ENCODE measurements around the gene CYTH1.
"Not testable (repeated sequence)": the region's sequence is repeated elsewhere in the genome, so short reads cannot be mapped to it uniquely, and the experiment has no call there.

CYTH1 gene

DNA sequence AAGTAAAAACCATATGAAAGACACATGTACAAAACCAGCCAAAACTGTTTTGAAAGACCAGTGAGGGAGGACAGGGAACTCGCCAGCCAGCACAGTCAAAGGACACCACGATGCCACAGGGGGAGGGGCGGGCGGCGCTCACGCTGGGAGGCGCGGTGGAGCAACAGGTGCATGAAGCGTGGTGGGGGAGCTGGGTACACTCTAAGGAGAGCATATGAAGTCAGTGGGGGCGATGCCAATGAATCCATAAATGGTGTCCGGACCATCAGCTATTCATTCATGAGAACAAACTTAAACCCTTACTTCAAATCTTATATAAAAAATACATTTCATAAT lies 103.9 kb downstream of the CYTH1 start:
- Mint-ChIP-seq H3K36me3 (peaks cover 100% of the 10 kb centered on the region), H3K9me3 (no peaks in the 10 kb centered on the region), H3K4me3 (no peak overlapping the region), H3K4me1 (peaks cover 12% of the 10 kb centered on the region), H3K27ac (no peak overlapping the region)
- ATAC-seq (no peak), DNase-seq (ENCODE audit: low spot score in 2 of 2) (no peak)

DNA sequence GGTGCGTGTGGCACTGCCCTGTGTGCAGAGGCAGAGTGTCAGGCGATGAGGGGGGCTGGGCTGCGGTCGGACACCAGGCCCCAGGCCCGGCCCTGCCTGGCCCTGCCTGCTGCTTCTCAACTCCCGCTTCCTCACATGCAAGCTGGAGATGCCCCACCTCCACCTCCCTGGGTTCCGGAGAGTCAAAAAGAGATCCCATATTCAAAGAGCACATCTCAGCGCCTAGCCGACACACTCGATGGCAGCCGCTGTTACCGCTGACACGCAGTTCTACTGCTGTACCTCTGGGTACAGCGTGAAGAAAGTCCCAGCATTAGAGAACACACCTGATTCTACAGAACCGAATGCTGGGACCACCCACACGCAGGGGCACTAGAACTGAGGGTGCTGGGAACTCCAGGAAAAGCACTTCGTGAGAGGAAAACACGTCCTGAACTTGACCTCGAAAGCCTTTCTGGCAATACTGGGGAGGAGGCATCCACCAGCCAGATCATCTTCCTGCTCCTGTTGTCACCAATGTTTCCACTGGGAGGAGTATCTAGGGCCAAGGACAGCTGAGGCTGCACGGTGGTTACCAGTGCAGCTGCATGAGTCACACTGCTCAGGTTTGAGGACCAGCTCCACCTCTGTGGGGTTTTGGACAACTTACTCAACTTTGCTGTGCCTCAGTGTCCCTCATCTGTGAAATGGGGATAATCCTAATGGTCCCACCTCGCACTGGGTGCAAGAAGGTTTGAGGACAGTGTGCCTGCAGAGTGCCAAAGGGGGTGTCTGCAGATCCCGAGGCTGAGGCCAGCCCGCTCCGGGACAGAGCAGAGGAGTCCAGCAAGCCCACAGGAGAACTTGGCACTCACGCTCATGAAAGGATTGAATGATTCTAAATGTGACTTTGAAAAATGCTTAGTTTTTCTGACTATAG lies 104.5 kb downstream of the CYTH1 start:
- H3K9me3 Mint-ChIP-seq, result no peaks in the 10 kb centered on the region
- peaks cover 12% of the 10 kb centered on the region for H3K4me1 Mint-ChIP-seq
- no peak overlapping the region for H3K4me3 Mint-ChIP-seq
- peak; percentile 54 for ATAC-seq
- H3K36me3 Mint-ChIP-seq, result peaks cover 100% of the 10 kb centered on the region
- no peak for DNase-seq (ENCODE audit: low spot score in 2 of 2)
- peak overlapping the region; percentile 17 for H3K27ac Mint-ChIP-seq

DNA sequence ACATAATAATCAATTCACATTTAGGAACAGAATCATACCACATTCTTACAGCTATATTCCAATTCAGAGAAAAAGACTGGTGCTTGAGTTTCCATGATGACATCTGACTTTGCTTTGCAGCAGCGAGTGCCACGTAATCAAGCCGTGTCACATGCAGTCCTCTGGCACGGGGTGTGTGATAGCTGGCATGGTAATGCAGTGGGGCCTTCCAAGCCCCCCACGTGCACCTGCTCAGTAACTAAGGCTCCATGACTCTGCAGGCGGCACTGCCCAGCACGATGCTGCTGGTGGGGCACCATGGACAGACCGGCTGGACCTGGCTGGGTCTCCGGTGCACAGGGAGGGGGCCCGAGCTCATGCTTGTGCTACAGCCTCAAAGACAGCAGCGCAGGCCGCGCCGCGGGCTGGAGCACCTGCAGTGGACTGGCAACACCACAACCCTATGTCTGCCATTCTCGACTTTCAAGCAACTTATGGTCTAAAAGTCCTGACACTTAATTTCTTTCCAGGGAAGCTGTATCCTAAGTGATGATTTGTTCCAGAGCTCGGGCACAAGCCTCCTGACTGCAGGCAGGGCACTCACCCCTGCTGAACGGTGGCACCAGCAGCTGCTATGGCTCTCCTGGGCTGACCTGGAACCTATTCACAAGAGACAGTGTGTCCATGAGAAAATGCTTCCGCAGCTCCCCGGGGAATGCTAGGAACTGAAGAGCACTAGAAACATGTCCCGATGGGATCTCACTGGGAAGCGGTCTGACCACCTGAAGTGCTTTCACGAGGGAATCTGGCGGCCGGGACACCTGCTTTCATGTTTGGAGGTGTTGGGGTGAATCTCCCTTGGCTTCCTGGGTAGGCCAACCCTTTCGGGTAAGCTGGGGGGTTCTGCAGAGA lies 105.4 kb downstream of the CYTH1 start:
- peaks cover 96% of the 10 kb centered on the region for H3K36me3 Mint-ChIP-seq
- no peak for DNase-seq (ENCODE audit: low spot score in 2 of 2)

DNA sequence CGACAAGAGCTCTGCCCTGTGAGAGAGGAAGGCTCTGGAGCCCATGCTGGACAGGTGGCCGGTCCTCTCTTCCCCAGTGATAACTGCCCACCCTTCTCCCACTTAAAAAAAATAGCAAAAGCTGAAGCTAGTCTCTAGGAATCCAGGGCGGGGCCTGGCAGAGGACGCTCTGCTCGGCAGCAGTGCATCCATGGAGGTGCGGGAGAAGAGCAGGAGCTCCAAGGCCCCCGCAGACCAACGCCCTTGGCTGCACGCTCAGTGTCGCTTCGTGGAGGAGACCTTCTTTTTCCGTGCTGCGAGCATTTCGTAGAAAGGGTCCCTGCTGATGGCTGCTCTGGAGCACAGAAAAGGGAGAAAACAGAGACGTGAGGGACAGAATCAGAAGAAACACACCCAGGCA lies 106.2 kb downstream of the CYTH1 start:
- ATAC-seq (no peak), DNase-seq (ENCODE audit: low spot score in 2 of 2) (no peak)
- H3K4me3 Mint-ChIP-seq, result no peak overlapping the region
- H3K27ac Mint-ChIP-seq, result peak overlapping the region; percentile 80
- H3K36me3 Mint-ChIP-seq, result peaks cover 96% of the 10 kb centered on the region
- H3K9me3 Mint-ChIP-seq, result no peaks in the 10 kb centered on the region
- H3K4me1 Mint-ChIP-seq, result peaks cover 11% of the 10 kb centered on the region

More for the DNA sequence above, 105.4 kb downstream of the CYTH1 start:
- H3K9me3 Mint-ChIP-seq, result no peaks in the 10 kb centered on the region
- H3K4me3 Mint-ChIP-seq, result no peak overlapping the region
- ATAC-seq, result no peak
- H3K27ac Mint-ChIP-seq, result peak overlapping the region; percentile 80
- peaks cover 5% of the 10 kb centered on the region for H3K4me1 Mint-ChIP-seq

DNA sequence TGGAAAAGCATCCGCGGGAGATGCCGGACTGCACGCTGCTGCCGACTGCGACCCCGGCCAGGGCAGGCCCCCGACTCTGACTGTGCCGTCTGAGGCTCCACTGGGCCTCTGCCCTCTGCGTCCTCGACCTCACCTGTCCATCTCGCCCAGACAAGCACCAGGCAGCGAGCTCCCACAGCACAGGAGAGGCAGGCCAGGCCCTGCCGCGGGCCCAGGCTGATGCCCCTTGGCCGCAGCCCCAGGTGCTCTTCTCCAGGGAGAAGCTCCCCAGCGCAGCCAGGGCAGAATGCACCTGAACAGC lies 106.8 kb downstream of the CYTH1 start:
- ATAC-seq (no peak), DNase-seq (ENCODE audit: low spot score in 2 of 2) (no peak)
- Mint-ChIP-seq H3K4me3 (no peak overlapping the region), H3K36me3 (peaks cover 96% of the 10 kb centered on the region), H3K27ac (peak overlapping the region; percentile 80), H3K9me3 (no peaks in the 10 kb centered on the region), H3K4me1 (peaks cover 14% of the 10 kb centered on the region)

DNA sequence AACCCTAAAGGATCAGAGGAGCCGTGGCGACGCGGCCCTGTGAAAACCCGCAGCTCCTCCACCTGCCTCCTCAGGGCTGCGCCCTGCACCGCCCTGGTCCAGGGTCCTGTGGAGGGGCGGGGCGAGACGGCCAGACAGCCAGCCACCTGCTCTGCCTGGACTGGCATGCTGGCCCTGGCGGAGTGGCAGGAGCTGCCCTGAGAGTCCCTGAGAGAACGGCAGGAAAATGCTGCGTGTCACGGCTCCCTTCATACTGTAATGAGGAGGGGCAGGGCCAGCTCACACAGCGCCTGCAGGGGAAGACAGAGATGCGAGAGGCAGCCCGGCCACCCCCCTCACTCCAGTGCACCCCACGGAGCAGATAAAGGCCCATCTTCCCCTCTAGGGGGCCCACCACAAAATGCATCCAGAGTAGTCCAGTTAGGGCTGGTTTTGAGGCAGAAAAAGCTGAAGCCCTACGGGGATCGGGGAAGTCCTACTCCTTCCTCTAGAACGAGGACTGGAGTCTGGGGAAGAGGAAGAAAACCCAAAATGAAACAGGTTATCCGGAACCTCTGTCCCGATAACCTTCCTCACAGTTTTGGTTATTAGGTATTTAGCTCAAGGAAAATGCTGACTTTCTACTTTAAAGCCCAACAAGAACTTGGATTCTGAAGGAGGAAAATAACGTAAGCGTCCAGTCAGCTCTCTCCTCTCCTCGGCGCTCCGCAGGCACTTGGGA lies 107.3 kb downstream of the CYTH1 start:
- H3K36me3 Mint-ChIP-seq, result peaks cover 96% of the 10 kb centered on the region
- no peaks in the 10 kb centered on the region for H3K9me3 Mint-ChIP-seq
- no peak for DNase-seq (ENCODE audit: low spot score in 2 of 2)
- peak overlapping the region; percentile 80 for H3K27ac Mint-ChIP-seq
- no peak for ATAC-seq
- peaks cover 16% of the 10 kb centered on the region for H3K4me1 Mint-ChIP-seq
- no peak overlapping the region for H3K4me3 Mint-ChIP-seq

DNA sequence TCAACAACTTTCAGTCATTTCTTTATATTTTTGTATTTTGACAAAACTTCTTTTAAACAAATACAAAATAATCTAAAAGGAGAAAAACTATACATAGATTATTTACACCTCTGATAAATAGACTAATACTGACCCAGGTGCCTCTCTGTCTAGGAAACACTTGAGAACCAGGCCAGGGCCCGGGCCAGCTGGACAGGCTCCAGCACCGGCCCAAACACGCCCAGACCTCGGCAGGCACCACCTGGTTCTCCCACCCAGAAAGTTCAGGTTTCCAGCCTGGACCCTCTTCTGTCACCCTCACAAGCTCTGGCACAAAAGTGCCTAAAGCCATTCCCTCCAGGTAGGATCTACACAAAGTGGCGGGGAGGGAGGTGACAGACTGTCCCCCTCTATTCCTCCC lies 107.9 kb downstream of the CYTH1 start:
- no peak for ATAC-seq
- Mint-ChIP-seq H3K4me3 (no peak overlapping the region), H3K27ac (peak overlapping the region; percentile 54), H3K4me1 (peaks cover 20% of the 10 kb centered on the region), H3K9me3 (no peaks in the 10 kb centered on the region), H3K36me3 (peaks cover 96% of the 10 kb centered on the region)
- DNase-seq (ENCODE audit: low spot score in 2 of 2), result no peak

DNA sequence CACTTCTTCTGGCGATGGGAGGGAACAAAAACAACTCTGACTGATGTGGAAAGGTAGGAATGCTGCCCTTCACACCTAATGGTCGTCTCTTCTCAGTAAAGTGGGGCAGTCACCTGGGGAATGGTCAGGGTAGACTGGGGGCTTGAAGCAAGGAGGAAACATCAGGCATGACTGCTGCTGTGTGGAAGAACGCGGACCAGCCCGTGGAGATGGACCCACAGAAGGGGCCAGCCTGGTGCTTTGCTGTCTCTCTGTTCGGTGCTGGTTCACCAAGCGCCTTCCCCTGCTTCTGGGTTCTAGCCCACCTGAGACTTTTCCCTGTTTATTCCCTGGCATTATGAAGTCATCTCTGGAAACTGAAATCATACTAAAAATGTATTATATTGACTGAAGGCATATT lies 108.7 kb downstream of the CYTH1 start:
- Mint-ChIP-seq H3K9me3 (no peaks in the 10 kb centered on the region), H3K4me3 (no peak overlapping the region), H3K36me3 (peaks cover 96% of the 10 kb centered on the region), H3K4me1 (peaks cover 21% of the 10 kb centered on the region), H3K27ac (peak overlapping the region; percentile 54)
- DNase-seq (ENCODE audit: low spot score in 2 of 2), result no peak
- ATAC-seq, result no peak

DNA sequence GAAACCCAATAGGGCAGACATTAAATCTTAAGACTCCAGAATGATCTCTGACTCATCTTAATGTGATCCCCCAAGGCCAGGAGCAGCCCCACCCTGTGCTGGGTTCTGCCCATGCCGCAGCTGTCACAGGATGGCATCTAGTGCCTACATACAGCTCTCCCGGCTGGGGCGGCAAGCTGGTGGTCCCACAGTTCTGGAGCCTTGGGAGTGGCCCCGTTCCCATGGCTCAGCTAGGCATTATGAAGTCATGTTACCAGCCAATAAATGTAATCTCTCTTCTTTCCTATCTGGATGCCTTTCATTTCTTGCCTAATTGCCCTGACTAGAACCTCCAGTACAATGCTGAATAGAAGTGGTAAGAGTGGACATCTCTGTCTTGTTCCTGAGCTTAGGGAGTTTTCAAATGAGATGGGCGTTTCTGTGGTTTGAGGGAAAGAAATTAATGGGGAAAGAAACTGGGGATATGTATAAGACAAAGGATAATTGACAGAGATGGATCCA lies 109.2 kb downstream of the CYTH1 start:
- DNase-seq (ENCODE audit: low spot score in 2 of 2) (no peak), ATAC-seq (no peak)
- peaks cover 96% of the 10 kb centered on the region for H3K36me3 Mint-ChIP-seq
- H3K4me1 Mint-ChIP-seq, result peaks cover 25% of the 10 kb centered on the region
- no peaks in the 10 kb centered on the region for H3K9me3 Mint-ChIP-seq
- H3K27ac Mint-ChIP-seq, result peak overlapping the region; percentile 92
- no peak overlapping the region for H3K4me3 Mint-ChIP-seq

DNA sequence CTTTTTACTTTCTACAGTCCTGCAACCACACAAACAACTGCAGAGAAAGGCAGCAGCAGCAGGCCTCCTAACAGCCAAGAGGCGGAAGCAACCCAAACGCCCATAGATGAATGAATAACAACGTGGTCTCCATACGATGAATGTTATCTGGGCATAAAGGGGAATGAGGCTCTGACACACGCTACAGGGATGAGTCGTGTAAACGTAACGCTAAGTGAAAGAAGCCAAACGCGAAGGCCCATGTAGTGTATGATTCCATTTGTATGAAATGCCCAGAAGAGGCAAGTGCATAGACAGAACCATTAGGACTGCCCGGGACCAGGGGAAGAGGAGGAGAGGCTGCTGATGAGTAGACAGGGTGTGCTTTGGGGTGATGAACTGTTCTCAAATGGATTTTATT lies 110.1 kb downstream of the CYTH1 start:
- DNase-seq (ENCODE audit: low spot score in 2 of 2), result no peak
- peaks cover 92% of the 10 kb centered on the region for H3K36me3 Mint-ChIP-seq
- H3K9me3 Mint-ChIP-seq, result no peaks in the 10 kb centered on the region
- peaks cover 30% of the 10 kb centered on the region for H3K4me1 Mint-ChIP-seq
- H3K27ac Mint-ChIP-seq, result peak overlapping the region; percentile 92
- no peak for ATAC-seq
- no peak overlapping the region for H3K4me3 Mint-ChIP-seq

DNA sequence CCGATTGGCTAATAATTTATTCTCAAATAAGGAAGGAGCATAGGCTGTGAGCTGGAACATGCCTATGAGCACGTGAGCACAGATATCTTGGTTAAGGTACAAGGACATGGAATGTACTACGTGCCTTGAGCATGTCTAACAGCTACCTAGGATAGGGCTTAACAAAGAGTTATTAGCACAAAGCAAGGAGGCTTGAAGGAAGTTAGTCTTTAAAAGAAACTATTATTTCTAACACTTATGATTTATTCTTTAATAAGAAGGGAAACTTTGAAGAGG lies 110.4 kb downstream of the CYTH1 start:
- H3K27ac Mint-ChIP-seq, result peak overlapping the region; percentile 92
- not testable (repeated sequence) for ATAC-seq; DNase-seq (ENCODE audit: low spot score in 2 of 2); H3K4me3 Mint-ChIP-seq; H3K9me3 Mint-ChIP-seq
- H3K4me1 Mint-ChIP-seq, result peaks cover 34% of the 10 kb centered on the region
- peaks cover 89% of the 10 kb centered on the region for H3K36me3 Mint-ChIP-seq

DNA sequence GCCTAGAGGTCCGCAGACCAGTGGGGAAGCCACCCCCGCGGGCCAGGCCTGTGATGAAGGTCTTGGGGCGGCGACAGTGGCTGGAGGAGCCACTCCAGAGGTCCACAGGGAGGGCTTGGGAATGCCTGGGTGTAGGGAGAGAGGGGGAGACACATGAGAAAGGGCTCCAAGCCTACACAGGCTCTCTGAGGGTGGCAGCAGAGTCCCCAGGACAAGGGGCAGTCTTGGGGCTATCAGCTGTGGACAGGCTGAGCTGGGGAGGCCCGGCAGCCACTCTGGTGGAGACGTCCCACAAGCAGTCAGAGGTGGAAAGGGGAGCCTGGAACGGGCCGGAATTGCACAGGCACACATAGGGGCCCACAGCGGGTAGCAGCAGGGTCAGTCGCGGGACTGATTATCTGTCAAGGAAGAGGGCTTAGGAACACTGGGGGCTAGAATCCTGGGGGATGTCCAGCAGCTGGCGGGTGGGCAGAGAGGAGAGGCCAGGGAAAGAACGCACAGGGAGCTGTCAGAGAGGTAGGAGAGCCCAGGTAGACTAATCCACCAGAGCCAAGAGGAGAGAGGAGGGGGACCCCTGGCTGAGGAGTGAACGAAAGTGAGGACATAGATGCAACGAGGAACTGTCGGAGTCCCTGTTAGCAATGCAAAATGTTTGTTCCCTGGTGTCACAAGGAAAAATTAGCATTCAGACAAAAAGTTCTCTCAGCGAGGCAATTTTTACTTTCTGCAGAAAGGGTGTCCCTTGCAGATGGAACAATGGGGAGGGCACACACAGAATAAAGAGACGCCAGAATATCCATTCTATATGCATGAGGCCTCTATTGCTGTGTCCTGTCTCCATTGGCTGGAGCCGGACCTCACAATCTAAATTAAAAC lies 111.0 kb downstream of the CYTH1 start:
- H3K27ac Mint-ChIP-seq, result peak overlapping the region; percentile 92
- no peak overlapping the region for H3K4me3 Mint-ChIP-seq
- peaks cover 40% of the 10 kb centered on the region for H3K4me1 Mint-ChIP-seq
- H3K36me3 Mint-ChIP-seq, result peaks cover 89% of the 10 kb centered on the region
- ATAC-seq (no peak), DNase-seq (ENCODE audit: low spot score in 2 of 2) (no peak)
- H3K9me3 Mint-ChIP-seq, result no peaks in the 10 kb centered on the region

DNA sequence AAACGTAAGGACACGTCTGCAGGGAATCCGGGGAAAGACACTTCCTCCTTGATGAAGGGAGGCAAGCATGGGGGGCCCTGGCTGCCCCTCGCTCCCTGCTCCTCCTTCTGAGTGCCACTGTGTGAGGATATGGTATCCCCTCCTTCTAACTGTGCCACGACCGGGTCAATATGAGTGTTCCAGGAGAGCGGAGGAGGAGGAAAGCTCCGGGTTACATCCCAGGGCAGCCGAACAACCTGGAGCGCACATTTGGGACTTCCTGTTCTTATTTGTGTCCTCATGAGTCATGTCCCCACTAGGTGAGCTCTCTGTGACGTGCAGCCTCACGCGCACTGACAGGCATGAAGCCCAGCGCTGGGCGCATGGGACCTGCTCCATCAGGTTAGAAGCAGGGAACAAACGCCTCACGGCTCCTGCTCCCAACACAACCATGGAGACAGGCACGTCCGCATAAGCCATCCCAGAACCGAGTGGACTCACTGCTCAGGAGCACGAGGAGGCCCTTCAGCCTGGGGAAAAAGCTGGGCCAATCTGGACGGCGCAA lies 112.0 kb downstream of the CYTH1 start:
- H3K27ac Mint-ChIP-seq, result peak overlapping the region; percentile 92
- no peak overlapping the region for H3K4me3 Mint-ChIP-seq
- ATAC-seq (no peak), DNase-seq (ENCODE audit: low spot score in 2 of 2) (no peak)
- H3K4me1 Mint-ChIP-seq, result peaks cover 50% of the 10 kb centered on the region
- no peaks in the 10 kb centered on the region for H3K9me3 Mint-ChIP-seq
- peaks cover 80% of the 10 kb centered on the region for H3K36me3 Mint-ChIP-seq

DNA sequence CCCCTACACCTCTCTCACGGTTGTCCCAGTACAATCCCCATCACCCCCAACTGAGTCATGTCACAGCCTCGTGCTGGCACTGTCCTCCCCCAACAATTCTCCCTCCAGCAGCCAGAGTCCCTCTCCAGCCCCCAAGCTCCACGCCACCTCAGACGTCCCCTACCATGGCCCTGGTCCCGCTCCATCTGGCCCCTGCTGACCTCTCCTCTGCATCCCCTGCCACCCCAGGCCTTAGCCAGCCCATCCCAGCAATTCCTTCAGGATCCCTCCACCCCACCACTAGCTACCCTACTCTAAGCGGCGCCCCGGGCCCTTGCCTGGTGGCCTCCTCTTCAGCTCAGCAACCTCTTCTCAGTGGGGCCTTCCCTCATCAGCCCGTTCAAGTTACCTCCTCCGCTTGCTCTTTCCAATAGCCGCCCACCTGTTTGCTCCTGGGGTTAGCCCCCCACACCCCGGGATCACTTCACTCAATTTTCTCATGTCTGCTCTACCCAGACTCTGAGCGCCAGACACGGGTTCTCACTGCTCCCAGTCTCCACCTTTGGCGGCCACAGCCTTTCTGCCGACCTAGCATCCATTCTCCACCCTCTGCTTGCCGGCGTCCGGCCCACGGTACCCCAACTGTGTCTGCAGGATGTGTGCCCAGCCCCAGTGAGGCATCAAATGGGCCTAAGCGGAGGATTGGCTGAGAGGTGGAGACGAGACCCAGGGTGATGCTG lies 112.7 kb downstream of the CYTH1 start:
- H3K9me3 Mint-ChIP-seq, result no peaks in the 10 kb centered on the region
- H3K36me3 Mint-ChIP-seq, result peaks cover 74% of the 10 kb centered on the region
- ATAC-seq (no peak), DNase-seq (ENCODE audit: low spot score in 2 of 2) (no peak)
- H3K4me1 Mint-ChIP-seq, result peaks cover 50% of the 10 kb centered on the region
- H3K4me3 Mint-ChIP-seq, result no peak overlapping the region
- H3K27ac Mint-ChIP-seq, result peak overlapping the region; percentile 92
